HG03039 (cell line): Measurements from ENCODE around the gene DEFB127.
"Not testable (repeated sequence)": the region's sequence is repeated elsewhere in the genome, so short reads cannot be mapped to it uniquely, and the experiment has no call there.

Experiments
- ATAC-seq: cut with Tn5 transposase; IDR thresholded peaks from one replicate; pipeline ENCODE4 v1.9.1; 2021; ENCODE audit warnings: mild to moderate bottlenecking, moderate library complexity; ENCODE audit not compliant: unreplicated experiment

The DEFB127 gene, protein sequence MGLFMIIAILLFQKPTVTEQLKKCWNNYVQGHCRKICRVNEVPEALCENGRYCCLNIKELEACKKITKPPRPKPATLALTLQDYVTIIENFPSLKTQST

DNA sequence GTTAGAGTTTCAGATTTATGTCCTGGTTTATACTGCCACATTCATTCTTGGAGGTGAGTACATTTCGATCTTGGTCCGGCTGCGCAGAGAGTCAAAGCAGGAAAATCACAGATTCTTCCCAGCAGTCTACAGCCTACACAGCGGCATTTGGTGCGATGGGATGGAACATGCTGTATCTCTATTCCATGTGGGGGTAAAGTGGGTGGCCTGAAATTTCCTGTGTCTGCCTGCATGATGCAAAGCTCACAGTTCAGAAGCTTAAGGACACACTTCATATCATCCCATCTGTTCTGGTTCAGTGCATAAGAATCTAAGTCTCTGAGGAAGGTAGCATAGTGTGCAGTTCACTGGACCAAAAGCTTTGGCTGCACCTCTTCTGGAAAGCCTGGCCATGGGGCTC, at the start of gene DEFB127:
TSS of gene DEFB127 (plus strand) at position 301 of the 400 bp plus-strand sequence. CDS start at position 392, 91 bp downstream.
- no peak for ATAC-seq

GRCh38 chr20:112396-112795, 44.9 kb upstream of the DEFB127 start:
- ATAC-seq: no peak

DNA sequence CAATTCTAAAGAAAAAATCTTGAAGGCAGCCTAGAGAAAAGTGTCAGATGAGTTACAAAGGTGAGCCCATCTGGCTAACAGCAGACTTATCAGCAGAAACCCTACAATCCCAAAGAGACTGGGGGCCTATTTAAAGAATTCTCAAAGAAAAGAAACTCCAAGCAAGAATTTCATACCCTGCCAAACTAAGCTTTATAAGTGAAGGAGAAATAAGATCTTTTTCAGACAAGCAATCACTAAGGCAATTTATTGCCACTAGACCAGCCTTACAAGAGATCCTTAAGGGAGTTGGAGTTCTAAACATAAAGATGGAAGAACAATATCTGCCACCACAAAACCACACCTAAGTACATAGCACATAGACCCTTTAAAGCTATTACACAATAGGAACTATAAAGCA, 39.7 kb upstream of the DEFB127 start:
- no peak for ATAC-seq

- ATAC-seq: not testable (repeated sequence)
Measured at GRCh38 chr20:129786-130323, 27.4 kb upstream of the DEFB127 start.

DNA sequence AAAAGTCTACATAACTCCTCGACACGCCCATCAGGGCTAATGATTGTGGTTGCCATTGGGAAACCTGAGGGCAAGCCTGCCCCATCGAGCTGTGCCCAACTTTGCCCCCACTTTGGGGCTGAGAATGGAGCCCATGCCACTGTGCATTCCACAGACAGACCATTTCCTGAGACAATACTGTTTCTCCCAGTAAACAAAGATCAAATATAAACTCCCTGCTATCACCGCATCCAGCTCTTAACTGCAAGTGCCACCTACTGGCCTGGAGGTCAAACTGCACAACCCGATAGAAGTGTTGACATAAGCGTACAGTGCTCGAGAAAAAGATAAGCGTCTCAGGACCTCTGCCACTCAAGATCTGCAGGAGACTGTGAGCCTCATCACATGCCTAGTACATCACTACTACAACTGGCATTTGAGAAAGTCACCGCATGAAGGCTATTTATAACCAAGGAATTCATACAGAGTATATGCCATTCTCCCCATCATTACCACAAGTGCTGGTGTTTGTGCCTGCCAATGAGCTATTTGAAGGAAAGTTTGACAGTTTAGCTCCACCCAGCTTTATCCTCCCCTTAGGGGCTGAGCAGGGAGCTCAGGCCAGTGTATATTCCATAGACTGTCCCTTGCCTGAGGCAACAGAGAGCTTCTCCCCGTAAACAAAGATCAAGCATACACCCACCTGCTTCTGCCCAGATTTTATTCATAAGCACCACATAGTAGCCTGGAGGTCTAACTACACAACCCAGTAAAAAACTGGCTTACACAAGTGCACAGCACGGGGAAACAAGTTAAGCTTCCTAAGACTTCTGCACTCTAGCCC, 19.4 kb upstream of the DEFB127 start:
- no peak for ATAC-seq

DNA sequence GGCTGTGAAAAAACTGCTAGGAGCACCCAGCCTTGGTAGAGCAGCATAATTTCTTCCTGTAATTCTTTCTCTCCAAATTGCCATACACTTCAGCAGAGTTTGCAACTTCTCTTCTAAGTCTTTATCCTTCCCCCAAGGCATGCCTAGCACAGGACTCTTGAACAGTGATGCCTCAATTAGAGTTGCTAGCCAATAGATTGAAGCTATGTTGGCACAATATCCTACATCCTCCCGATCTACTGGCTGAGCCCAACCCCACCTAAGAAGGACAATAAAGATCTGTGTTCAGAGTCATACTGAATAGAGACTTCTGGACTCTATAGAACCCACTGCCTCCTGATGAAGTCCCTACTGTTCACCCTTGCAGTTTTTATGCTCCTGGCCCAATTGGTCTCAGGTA, 15.0 kb upstream of the DEFB127 start, which contains the start of gene DEFB126:
TSS of gene DEFB126 (plus strand) at position 301 of the 400 bp plus-strand sequence. CDS start at position 340, 39 bp downstream.
- ATAC-seq: no peak

DNA sequence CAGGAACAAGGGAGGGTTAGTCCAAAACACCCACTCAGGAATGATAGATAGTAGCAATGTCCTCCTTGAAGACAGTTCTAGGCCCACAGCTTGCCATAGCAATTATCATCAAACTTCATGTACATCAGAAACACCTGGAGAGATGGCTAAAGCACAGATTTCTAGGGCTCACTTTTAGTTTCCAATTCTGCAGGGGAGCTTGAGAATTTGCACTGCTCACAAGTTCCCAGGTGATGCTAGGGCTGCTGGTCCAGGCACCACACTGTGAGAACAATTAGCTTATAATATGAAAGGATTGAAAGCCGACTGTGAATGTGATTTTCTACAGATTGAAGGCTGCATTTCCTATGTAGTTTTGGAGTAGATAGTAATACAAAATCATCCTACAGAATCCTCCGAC, 11.4 kb upstream of the DEFB127 start:
- ATAC-seq: no peak

DNA sequence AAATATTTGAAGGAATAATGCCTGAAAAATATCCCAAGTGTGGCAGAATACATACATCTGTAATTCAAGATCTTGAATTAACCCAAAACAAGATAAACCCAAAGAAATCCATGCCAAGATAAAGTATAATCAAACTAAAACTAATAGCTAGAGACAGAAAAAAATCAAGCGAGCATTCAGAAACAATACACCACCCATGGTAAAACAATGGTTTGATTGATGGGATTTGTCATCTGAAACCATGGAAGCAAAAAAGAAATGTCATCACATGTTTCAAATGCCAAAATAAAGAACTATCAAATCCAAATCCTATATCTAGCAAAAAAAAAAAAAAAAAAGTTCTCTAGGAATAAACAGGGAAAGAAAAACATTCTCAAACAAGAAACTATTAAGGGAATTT, 5.1 kb upstream of the DEFB127 start:
- no peak for ATAC-seq

DNA sequence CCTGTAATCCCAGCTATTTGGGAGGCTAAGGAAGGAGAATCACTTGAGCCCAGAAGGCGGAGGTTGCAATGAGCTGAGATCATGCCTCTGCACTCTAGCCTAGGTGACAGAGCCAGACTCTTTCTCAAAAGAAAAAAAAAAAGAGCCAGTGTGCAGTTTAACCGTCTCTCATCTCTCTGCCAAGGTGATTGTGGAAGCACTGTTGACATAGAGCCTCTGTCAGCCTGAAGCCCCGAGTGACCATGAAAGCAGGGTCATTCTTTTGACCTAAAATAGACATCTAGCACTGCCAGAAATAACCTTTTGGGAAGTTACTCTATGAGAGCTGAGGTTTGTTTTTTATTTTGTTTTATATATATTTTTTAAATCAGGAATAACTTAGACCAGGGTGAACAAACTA, 7.4 kb downstream of the DEFB127 start:
- ATAC-seq: no peak

DNA sequence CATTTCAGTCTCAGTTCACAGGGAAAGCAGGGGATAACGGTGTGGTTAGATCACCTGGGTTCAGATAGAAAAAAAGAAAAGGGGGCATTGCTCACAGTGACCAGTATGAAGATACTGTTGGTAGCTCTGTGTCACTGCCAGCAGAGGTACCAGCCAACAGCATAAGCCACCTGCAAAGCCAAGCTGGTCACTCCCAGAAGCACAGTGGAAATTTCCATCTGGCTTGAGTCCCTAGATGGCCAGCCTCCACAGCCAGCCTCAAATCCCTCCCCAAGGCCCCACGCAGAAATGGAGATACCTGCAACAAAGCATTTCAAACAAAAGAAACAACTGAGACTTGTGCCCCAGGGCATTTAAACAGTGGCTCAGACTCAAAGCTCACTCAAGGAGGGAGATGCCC, 11.6 kb downstream of the DEFB127 start:
- no peak for ATAC-seq

GRCh38 chr20:184288-184687, 27.0 kb downstream of the DEFB127 start:
- no peak for ATAC-seq

- ATAC-seq: no peak
Measured at GRCh38 chr20:187733-188132, 30.5 kb downstream of the DEFB127 start.

- ATAC-seq: no peak
Measured at GRCh38 chr20:189611-190010, 32.4 kb downstream of the DEFB127 start, which contains the start of gene DEFB128. Gene DEFB128, minus strand, starts transcription at chr20:189711. Its CDS starts 88 bp downstream, at chr20:189623.

- no peak for ATAC-seq
Measured at GRCh38 chr20:198225-198624, 41.0 kb downstream of the DEFB127 start.

DNA sequence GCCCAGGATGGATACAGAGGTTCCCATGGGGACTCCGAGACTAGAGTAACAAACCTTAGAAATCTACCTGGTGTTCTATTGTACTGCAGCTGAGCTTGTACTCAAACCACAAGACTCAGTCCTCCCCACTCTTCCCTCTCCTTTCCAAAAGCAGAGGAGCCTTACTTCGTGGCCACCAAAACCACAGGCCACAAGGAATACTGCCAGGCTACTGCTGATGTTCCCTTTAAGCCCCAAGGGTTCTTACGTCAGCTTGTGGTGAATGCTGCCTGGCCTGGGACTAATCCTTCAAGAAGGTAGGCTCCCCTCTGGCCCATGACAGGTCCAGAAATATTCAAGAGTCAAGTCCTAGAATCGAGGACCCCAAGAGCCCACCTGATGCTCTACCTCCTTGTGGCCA, 42.7 kb downstream of the DEFB127 start:
- no peak for ATAC-seq

GRCh38 chr20:203630-204029, 46.4 kb downstream of the DEFB127 start:
- not testable (repeated sequence) for ATAC-seq
